GM23248 (cell line): ENCODE data around the gene ONECUT2.

ENCODE experiments used
- EZH2 ChIP-seq: fragments of 200-600 bp; sonication (generic); IDR thresholded peaks from 2 replicates; pipeline ENCODE4 v1.6.1; 2018; ENCODE audit warnings: antibody characterized with exemption, mild to moderate bottlenecking; ENCODE audit not compliant: insufficient read depth, poor library complexity, severe bottlenecking
- EZH2phosphoT487 ChIP-seq: fragments of 200-600 bp; sonication (generic); IDR thresholded peaks from 2 replicates; pipeline ENCODE4 v1.6.1; 2018; ENCODE audit warnings: antibody characterized with exemption, moderate library complexity, mild to moderate bottlenecking, low read depth; ENCODE audit not compliant: insufficient read depth

DNA sequence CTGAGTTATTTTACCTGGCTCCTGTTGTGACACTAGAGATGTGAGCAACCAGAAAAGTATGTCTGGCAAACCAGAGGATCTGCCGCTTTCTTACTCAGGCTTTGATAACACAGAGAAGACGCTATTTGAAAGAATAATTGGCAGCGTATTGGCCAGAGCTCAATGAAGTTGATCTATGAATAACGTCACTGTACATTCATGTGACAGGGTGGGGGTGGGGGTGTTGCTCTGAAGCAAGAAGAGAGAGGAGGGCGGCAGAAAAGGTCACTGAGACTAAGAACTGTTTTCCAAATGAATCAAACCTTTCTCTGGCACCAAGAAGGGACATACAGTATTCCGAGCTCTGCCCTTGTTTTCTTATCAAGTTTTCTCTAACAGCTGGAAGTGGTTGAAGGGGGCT lies 1.7 kb upstream of the ONECUT2 start:
- TF ChIP-seq EZH2 (no peak), EZH2phosphoT487 (no peak)
